Neural cell (in vitro differentiated cells): ENCODE results near the gene ALDH1B1.

ENCODE experiments used
- EP300 ChIP-seq: fragments of 450-650 bp; conservative IDR thresholded peaks from 2 replicates; pipeline ENCODE4 v1.6.1; 2014; ENCODE audit warnings: antibody characterized with exemption, mild to moderate bottlenecking, moderate library complexity; ENCODE audit not compliant: poor library complexity, severe bottlenecking
- EZH2 ChIP-seq: fragments of 200-600, 300-800 bp; shearing (Covaris generic), sonication (generic); IDR thresholded peaks from 2 replicates; pipeline ENCODE4 v1.6.1; 2014; ENCODE audit warnings: antibody characterized with exemption, low read length, borderline replicate concordance, mild to moderate bottlenecking; ENCODE audit not compliant: insufficient read depth, poor library complexity, severe bottlenecking
- MXI1 ChIP-seq: fragments of 450-650 bp; conservative IDR thresholded peaks from 2 replicates; pipeline ENCODE4 v1.6.1; 2014; ENCODE audit warnings: antibody characterized with exemption, mild to moderate bottlenecking; ENCODE audit not compliant: poor library complexity, severe bottlenecking
- POLR2AphosphoS5 ChIP-seq: IDR thresholded peaks from 2 replicates; pipeline ENCODE4 v1.6.1; 2012
- RAD21 ChIP-seq: fragments of 450-650 bp; conservative IDR thresholded peaks from 2 replicates; pipeline ENCODE4 v1.6.1; 2014; ENCODE audit warnings: antibody characterized with exemption, mild to moderate bottlenecking, moderate library complexity
- REST ChIP-seq: IDR thresholded peaks from 2 replicates; pipeline ENCODE4 v1.6.1; 2012; ENCODE audit warnings: borderline replicate concordance
- SMC3 ChIP-seq: fragments of 450-650 bp; conservative IDR thresholded peaks from 2 replicates; pipeline ENCODE4 v1.6.1; 2014; ENCODE audit warnings: antibody characterized with exemption, mild to moderate bottlenecking, moderate library complexity; ENCODE audit not compliant: poor library complexity
- TAF1 ChIP-seq: IDR thresholded peaks from 2 replicates; pipeline ENCODE4 v1.6.1; 2012; ENCODE audit warnings: low read depth
- TF ChIP-seq, protein P1 (sequence below): fragments of 450-650 bp; IDR thresholded peaks from 2 replicates; pipeline ENCODE4 v1.5.1; 2014; ENCODE audit warnings: antibody characterized with exemption, mild to moderate bottlenecking, moderate library complexity; ENCODE audit not compliant: poor library complexity, severe bottlenecking

GRCh38 chr9:38376021-38376670, 16.4 kb upstream of the ALDH1B1 start:
- TF ChIP-seq, protein P1, sequence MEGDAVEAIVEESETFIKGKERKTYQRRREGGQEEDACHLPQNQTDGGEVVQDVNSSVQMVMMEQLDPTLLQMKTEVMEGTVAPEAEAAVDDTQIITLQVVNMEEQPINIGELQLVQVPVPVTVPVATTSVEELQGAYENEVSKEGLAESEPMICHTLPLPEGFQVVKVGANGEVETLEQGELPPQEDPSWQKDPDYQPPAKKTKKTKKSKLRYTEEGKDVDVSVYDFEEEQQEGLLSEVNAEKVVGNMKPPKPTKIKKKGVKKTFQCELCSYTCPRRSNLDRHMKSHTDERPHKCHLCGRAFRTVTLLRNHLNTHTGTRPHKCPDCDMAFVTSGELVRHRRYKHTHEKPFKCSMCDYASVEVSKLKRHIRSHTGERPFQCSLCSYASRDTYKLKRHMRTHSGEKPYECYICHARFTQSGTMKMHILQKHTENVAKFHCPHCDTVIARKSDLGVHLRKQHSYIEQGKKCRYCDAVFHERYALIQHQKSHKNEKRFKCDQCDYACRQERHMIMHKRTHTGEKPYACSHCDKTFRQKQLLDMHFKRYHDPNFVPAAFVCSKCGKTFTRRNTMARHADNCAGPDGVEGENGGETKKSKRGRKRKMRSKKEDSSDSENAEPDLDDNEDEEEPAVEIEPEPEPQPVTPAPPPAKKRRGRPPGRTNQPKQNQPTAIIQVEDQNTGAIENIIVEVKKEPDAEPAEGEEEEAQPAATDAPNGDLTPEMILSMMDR: no peak
- TF ChIP-seq EP300: no peak
- TF ChIP-seq EZH2: no peak
- no peak for TF ChIP-seq POLR2AphosphoS5
- TF ChIP-seq REST: no peak
- no peak for TF ChIP-seq TAF1
- no peak for TF ChIP-seq RAD21
- TF ChIP-seq SMC3: no peak
- TF ChIP-seq MXI1: no peak
